ENCODE results near the gene NLRP14.

The NLRP14 gene, protein sequence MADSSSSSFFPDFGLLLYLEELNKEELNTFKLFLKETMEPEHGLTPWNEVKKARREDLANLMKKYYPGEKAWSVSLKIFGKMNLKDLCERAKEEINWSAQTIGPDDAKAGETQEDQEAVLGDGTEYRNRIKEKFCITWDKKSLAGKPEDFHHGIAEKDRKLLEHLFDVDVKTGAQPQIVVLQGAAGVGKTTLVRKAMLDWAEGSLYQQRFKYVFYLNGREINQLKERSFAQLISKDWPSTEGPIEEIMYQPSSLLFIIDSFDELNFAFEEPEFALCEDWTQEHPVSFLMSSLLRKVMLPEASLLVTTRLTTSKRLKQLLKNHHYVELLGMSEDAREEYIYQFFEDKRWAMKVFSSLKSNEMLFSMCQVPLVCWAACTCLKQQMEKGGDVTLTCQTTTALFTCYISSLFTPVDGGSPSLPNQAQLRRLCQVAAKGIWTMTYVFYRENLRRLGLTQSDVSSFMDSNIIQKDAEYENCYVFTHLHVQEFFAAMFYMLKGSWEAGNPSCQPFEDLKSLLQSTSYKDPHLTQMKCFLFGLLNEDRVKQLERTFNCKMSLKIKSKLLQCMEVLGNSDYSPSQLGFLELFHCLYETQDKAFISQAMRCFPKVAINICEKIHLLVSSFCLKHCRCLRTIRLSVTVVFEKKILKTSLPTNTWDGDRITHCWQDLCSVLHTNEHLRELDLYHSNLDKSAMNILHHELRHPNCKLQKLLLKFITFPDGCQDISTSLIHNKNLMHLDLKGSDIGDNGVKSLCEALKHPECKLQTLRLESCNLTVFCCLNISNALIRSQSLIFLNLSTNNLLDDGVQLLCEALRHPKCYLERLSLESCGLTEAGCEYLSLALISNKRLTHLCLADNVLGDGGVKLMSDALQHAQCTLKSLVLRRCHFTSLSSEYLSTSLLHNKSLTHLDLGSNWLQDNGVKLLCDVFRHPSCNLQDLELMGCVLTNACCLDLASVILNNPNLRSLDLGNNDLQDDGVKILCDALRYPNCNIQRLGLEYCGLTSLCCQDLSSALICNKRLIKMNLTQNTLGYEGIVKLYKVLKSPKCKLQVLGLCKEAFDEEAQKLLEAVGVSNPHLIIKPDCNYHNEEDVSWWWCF

DNA sequence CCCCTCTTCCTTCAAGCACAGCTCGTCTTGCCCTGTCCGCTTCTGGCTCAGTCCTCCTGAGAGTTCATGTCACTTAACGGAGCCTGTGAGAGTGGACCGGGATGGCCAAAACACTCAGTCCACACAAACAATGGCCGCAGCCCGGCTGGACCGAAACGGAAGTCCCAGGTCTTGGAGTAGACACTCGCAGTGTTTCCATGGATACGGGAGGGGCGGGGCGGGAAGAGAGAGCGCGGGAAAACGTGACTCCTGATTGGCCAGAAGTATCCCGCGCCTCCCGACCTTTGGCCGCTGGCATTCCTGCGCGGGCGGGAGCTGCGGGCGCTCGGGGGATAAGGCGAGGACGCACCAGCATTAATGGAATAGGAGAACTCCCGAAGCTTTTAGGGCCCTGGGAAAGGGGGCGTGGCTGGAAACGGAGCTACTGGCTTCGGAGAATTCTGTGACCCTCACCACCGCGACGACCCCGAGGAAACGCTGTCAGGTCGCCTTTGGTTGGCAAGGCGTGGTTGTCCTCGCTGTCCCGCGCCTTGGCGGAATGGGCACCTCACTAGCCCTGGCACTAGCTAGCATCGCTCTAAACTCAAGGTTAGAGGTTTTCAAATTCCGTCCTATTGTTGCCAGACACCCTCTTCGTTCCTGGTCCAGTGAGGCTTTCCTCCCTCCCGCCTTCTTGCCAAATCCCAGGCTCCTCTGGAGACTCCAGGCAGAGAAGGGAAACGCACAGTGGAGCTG, at the start of gene NLRP14, which contains the start of gene ZNF214:
NLRP14 (plus strand) TSS at position 297 of the 735 bp plus-strand sequence. CDS start 18,108 bp downstream, outside the sequence.
ZNF214 (minus strand) TSS at position 164 of the 735 bp plus-strand sequence. CDS start 17,511 bp downstream, outside the sequence.
- no peak for DNase-seq (ENCODE audit: low read depth in 2 of 2)

DNA sequence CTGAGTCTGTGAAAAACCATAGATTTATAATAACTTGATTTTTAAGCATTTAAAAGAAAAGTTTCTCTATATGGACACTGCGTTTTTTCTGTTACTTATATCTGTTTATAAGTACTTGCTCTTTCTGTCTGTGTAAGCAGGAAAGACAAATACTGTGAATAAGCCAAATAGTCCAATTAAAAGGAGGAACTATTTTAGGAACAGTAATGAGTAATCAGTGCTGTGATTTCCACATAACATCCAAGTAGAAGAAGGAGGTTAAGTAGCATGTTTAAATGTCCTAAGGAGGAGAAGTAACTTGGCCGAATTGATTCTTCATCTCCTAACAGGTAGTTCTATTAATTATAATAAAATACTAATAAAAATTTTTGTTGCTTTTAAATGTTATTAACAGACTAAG, 40.9 kb upstream of the NLRP14 start:
- no peak for DNase-seq (ENCODE audit: low read depth in 2 of 2)

DNA sequence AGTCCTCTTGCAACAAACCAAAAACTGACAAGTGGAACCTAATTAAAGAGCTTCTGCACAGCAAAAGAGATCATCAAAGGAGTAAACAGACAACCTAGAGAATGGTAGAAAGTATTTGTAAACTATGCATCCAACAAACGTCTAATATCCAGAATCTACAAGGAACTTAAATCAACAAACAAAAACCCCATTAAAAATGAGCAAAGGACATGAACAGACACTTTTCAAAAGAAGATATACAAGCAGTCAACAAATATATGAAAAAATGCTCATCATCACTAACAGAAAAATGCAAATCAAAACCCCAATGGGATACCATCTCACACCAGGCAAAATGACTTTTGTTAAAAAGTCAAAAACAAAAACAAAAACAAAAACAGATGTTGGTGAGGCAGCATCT, 33.8 kb upstream of the NLRP14 start:
- DNase-seq (ENCODE audit: low read depth in 2 of 2), result no peak

DNA sequence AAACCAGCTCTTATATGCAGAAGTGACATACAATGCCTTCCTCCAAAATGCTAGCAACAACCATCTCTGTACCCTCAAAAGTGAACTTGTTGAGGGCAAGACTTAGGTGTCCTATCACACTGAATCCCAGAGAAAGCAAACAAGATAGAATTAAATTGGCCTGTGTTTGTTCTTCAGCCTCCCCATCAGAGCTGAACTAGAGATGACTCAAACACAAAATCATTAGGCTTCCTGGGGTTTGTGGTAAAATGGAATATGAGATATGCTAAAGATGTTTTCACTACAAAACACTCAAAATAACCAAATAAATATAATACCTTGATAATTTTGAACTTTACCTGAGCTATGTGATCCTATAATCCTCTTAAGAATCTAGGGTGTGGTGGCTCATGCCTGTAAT, 31.8 kb upstream of the NLRP14 start:
- no peak for DNase-seq (ENCODE audit: low read depth in 2 of 2)

DNA sequence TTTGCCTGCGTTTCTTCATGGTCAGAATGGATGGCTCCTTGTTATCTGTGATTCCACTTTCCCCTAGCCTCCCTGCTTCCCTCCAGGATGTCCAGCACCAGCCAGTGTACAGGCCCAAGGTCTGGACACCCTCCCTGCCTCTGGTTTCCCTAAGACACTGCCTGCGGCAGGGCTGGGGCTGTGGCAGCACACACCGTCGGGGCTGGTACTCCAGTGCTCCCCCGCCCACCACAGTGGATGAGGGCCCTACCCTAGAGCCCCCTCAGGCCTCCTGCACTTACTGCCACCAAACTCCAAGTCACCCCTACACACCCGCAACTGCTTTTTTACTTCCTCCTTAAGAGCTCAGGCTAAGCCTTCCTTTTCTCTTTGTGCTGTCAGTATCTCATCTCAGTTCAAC, 29.1 kb upstream of the NLRP14 start:
- no peak for DNase-seq (ENCODE audit: low read depth in 2 of 2)

DNA sequence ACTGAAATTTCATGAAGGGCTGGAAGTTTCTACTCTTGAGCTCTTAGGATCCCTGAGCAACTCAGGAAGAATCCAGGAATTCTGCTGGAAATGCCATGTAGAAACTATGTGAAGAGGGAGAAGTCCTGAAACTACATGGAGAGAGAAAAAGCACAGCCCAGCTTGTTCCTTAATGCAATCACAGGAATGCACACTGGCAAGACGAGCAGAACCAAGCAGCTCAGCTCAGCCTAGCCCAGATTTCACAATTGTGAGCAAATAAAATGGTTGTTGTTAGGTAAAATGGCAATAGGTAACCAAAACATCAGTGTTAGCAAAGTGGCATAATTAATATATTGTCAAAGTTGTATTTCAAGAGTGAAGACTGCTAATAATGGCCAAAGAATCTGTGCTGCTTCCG, 28.3 kb upstream of the NLRP14 start:
- no peak for DNase-seq (ENCODE audit: low read depth in 2 of 2)

DNA sequence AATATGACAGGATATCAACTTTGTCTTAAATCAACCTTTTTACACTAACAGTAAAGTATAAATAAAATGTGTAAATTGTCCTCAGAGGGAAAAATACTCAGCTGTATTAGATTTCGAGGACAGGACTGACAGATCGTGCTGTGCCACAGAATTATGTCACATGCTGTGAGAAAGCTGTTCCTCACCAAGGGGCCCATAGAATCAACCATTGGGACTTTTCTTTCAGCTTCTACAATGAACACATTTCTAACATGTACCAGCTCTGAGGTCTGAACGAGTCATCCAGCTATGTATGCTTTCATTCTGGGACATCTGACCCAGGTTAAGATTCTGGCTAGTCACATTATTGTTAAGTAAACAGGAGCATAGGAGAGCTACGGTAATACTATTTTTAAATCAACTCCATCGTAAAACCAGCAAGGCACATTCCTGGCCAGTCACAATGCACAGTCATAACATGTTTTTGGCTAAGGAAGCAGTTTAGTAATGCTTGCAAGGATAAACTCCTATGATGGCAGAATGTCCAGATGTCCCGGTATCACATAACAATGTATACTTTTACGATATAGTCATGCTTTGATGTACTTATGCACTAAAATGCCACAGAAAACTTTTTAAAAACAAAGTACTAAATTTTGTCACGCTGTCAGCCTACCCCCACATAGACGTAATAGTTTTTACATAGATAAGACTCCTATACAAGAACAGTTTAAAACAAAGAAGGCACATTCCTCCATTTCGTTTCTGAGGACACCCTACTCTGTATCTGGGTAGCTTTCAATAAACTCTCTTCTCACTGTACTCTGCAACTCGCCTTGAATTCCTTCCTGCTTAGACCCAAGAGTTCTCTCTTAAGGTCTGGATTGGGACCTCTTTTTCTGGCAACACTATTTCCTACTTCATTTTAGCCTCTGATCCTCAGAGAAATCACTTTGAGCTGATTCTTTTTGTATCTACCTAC, 27.5 kb upstream of the NLRP14 start:
- no peak for DNase-seq (ENCODE audit: low read depth in 2 of 2)

DNA sequence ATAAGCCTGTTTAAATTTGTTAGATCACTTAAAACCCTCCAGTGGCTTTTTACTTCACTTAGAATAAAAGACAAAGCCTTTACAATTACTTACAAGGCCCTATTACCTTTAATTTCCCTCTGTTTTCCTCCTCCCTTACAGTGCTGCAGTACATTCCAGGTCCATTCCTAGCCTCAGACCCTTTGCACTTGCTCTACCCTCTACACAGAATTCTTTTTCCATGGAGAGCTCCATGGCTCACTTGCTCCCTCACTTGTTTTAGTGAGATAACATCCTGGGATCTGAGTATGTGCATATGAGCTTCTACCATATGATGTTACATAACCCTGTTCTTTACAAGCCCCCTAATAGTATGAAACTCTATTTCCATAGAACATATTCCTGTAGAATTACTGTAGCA, 24.6 kb upstream of the NLRP14 start:
- no peak for DNase-seq (ENCODE audit: low read depth in 2 of 2)

DNA sequence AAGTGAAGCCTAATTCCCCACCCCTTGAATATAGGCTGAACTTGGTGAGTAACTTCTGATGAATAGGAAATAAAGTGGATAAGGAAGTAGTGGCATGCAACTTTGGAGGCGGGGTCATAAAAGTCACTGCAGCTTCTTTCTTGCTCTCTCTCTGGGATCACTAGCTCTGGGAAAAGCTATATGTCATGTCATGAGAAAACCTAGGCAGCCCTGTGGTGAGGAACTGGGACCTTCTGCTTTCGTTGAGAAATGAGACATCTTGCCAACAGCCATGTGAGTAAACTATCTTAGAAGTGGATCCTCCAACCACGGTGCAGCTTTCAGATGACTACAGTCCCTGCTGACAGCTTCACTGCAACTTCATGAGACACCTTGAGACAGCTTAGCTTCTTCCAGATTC, 15.8 kb upstream of the NLRP14 start:
- DNase-seq (ENCODE audit: low read depth in 2 of 2), result no peak

DNA sequence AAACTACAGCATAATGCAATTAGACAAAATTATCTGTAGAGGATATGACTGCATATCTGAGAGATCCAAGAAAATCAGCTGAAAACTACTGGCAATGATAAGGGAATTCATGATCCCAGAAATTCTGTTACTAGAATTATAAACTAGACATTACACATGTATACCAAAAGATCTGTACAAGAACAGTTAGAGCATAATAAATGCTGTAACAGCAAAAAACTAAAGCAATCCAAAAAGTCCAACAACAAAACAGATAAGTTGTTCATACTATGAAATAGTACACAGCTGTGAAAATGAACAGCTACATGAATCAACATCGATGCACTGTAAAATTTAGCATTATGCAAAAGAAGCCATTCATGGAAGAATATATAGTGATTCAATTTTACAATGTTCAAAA, 6.2 kb upstream of the NLRP14 start:
- DNase-seq (ENCODE audit: low read depth in 2 of 2), result no peak

DNA sequence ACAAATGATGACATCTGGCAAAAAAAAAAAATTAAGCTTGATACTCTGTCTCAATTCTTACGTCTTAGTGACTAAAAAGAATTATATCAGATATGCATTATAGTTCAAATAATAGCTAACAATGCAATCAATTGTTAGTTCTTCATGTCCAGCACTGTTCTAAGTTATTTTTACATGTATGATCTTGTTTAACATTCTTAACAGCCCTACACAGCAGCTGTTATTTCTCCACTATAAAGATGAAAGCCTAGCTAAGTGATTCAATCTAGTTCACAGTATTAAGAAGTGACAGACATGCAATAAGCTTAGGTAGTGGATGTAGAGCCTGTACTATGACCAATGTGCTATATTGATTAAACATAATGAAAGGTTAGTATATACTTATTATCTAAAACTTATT, 4.3 kb upstream of the NLRP14 start:
- no peak for DNase-seq (ENCODE audit: low read depth in 2 of 2)

DNA sequence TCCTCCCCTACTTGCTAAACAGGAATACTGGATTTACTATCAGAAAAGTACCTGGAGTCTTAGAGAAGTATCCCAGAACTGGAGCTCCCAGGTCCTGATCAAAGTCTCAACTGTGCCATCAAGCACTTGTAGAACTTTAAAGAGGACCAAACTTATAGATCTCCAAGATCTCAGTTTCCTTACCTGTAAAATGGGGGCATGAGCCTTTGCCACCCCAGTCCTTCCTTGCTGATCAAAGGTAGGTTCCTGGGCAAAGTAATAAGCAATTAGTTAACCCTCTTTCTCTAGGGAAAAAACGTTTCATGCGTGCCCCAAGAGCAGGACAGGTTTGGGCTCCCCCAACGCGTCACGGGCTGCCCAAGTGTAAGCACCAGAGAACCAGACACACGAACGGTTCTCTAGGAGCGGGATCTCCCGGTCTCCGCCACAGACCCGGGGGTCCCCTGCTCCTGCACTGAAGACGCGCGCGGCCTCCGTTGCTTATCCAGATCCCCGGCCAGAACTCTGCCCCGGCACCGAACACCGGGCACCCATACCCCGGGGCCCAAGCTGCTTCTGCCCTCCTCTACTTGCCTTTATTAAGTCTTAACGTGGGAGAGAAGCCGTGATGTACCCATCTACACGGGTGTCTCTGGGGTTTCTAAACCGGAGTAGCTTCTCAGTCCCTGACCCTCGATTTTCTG, 638 bp upstream of the NLRP14 start:
- DNase-seq (ENCODE audit: low read depth in 2 of 2), result no peak

DNA sequence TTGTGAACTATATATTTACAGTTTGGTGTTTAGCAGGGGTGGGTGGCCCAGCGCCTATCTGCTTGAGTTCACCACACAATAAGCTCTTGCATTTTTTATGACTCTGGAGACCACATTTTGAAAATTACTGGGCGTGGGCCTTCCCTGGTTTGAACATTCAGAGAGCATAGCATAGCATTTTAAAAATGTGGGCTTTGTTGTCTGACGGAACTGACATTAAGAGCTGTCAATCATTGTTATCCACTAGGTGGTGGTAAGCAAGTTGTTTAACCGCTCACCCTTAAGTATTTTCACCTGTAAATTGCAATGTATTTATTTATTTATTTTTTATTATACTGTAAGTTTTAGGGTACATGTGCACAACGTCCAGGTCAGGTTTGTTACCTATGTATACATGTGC, 1.0 kb downstream of the NLRP14 start:
- no peak for DNase-seq (ENCODE audit: low read depth in 2 of 2)

DNA sequence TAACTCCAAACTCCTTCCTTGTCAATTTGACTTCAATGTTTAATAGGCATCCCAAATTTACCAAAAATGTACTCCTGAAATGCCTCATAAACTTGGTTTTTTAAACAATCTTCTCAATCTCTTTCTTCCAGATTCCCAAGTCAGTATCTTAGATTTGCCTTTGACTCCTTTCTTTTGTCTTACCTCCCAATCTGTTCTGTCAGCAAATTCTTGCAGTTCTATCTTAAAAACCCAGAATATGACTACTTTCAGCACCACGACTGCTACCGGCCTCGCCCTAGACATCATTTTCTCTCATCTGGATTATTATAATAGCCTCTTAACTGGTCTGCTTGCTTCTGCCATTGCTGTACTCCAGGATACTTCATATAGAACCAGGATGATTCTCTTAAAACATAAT, 7.9 kb downstream of the NLRP14 start:
- no peak for DNase-seq (ENCODE audit: low read depth in 2 of 2)

DNA sequence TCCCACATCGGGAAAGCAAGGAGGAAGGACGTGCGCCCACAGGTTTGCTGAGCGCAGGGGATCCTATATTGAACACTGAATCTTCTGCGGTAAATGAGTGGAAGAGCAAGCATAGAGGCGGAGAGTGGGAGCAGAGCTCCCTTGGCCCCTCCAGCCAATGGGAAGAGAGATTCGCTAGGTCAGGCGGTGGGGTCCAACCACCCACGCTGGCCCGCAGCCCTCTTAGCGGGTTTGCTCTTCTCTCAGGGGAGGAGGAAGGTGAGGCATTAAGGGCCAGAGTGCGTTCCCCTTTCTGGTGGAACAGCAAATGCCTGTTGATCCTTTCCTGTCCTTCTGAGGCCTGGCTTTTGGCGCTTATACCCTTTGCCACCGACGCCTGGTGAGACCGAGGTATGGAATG, 10.6 kb downstream of the NLRP14 start:
- no peak for DNase-seq (ENCODE audit: low read depth in 2 of 2)

DNA sequence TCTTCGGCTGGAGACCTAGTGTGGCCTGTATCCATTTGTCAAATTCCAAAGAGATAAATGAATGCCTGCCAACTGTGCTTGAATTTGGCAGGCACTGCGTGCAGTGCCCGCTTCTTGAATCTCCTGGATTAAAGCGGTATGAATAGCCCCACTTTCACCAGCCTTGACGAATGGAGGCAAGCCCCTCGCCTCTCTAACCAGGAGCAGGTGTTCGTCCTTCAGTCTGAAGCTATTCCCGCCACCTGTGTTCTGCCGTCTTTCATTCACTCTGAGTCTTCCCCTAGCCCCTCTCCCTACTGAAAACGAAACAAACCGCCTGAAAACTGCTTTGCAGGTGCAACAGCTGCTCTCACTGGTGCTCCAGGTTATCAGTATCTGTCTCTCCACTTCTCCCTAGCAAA, 11.2 kb downstream of the NLRP14 start:
- no peak for DNase-seq (ENCODE audit: low read depth in 2 of 2)

DNA sequence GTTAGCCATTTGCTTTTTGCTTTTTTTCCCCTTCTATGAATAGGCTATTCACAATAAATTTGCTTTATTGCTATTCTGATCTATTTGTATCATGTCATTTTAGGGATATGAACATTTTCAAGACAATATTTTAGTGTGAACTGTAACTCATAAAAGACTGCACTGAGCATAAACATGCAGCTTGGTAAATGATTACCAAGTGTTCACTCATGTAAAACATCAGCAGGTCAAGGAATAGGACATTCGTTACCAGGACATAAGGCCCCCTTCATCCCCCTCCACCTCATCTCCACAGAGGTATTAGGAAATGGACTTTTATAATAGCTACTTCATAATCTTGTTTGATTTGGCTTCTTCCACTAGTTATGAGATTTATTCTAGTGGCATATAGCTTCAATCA, 12.4 kb downstream of the NLRP14 start:
- DNase-seq (ENCODE audit: low read depth in 2 of 2), result no peak

DNA sequence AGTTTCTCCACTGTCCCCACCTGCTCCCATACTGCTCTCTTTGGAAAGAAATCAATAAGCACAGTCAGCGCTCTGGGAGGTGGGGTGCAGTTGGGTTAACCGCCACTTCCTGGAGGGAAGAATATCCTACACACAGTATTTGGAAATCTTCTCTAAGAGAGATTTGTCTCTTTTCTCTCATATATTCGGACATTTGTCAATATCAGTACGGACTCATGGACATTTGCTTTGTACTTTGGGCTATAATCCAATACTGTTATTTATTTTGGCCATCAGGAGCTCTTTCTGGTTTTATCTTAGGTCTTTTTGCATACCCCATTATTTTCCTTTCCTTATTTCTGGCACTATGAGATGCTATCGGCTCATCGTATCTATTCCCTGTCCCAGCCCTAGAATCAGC, 13.7 kb downstream of the NLRP14 start:
- no peak for DNase-seq (ENCODE audit: low read depth in 2 of 2)

DNA sequence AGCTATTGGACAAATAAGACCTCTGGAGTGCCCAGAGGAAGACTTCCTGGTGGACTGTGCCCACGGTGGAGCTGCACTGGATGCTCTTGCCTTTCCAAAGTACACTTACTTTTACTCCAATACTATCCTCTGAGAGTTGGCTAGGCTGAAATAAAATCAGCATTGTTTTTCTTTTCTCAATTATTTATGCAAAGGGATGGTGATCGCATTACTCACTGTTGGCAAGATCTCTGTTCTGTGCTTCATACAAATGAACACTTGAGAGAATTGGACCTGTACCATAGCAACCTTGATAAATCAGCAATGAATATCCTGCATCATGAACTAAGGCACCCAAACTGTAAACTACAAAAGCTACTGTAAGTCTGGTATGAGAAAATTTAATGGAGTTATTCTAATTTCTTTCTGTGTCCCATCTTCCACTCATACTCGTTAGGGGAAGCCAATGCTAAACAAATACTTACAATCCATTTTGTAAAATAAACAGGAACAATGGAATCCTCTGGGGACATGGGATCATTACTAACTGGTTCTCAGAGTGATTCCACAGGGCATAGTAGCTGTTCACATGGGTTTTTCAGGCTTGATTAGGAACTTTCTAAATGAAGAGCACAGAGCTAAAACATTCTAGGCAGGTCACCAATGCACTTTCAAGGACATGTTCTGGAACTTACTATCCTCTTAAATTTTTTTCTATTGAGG, 26.3 kb downstream of the NLRP14 start:
- no peak for DNase-seq (ENCODE audit: low read depth in 2 of 2)

All from stimulated activated CD8-positive, alpha-beta memory T cell treated with anti-CD3 and anti-CD28 coated beads, Interleukin-15, amount 100 ng/mL, for 4 hours (primary cell).